PC-9 (cell line): ENCODE data around the gene DNAJC22. TPM values are rescaled to one million over a fixed set of nuclear protein-coding genes. Genes with fewer than 3 reads are reported as not detected.

Source experiments
- BruUV-seq: library from RNA; stranded (reverse); fragments of 400-500 nt; replicated peaks from 2 replicates; lab custom pipeline; 2021; lab: Mats Ljungman, UMichigan
- CTCF ChIA-PET: fragments of 300-600 bp; sonication (Branson Sonifier 250); formaldehyde crosslinking; loops from one replicate; lab custom pipeline; 2022; ENCODE audit warnings: antibody characterized with exemption; lab: Charles Lee
- POLR2A ChIA-PET: fragments of 300-600 bp; sonication (Branson Sonifier 250); formaldehyde crosslinking; loops from one replicate; lab custom pipeline; 2022; ENCODE audit warnings: antibody characterized with exemption; ENCODE audit not compliant: unreplicated experiment; lab: Charles Lee
- DNase-seq, 2 experiments: peaks; one replicate each; pipeline versions ENCODE4 v3.0.0 to v3.0.0-alpha.2; 2015 to 2022; ENCODE audit warnings: mixed read lengths in 1 of 2
- H2AFZ ChIP-seq: fragments of 200-600 bp; sonication (generic); 2 replicates; pipeline ENCODE4 v1.8.1; 2017; ENCODE audit warnings: antibody characterized with exemption
- H3F3A ChIP-seq: fragments of 200-600 bp; sonication (generic); 2 replicates; pipeline ENCODE4 v1.8.1; 2017; ENCODE audit warnings: antibody characterized with exemption, mild to moderate bottlenecking, low read depth; ENCODE audit not compliant: insufficient read depth
- H3K27ac ChIP-seq: fragments of 200-600 bp; sonication (generic); 2 replicates; pipeline ENCODE4 v1.6.1; 2016; ENCODE audit warnings: mixed run types
- H3K27me3 ChIP-seq: fragments of 200-600 bp; sonication (generic); 2 replicates; pipeline ENCODE4 v1.6.1; 2016; ENCODE audit warnings: low read depth, mixed run types; ENCODE audit not compliant: insufficient read depth
- H3K36me3 ChIP-seq: fragments of 200-600 bp; sonication (generic); 2 replicates; pipeline ENCODE4 v1.6.1; 2016; ENCODE audit warnings: low read depth, mixed run types
- H3K4me1 ChIP-seq: fragments of 200-600 bp; sonication (generic); replicated peaks from 2 replicates; pipeline ENCODE4 v1.6.1; 2016; ENCODE audit warnings: mixed run types; ENCODE audit not compliant: insufficient read depth
- H3K4me2 ChIP-seq: fragments of 200-600 bp; sonication (generic); 2 replicates; pipeline ENCODE4 v1.6.1; 2017; ENCODE audit warnings: mixed run types
- H3K4me3 ChIP-seq: fragments of 200-600 bp; sonication (generic); 2 replicates; pipeline ENCODE4 v1.6.1; 2016; ENCODE audit warnings: mixed run types
- H3K79me2 ChIP-seq: fragments of 200-600 bp; sonication (generic); 2 replicates; pipeline ENCODE4 v1.6.1; 2017; ENCODE audit warnings: low read depth, mixed run types
- H3K9me2 ChIP-seq: fragments of 200-600 bp; sonication (generic); 2 replicates; pipeline ENCODE4 v1.8.1; 2017; ENCODE audit warnings: mild to moderate bottlenecking; ENCODE audit not compliant: insufficient read depth
- H3K9me3 ChIP-seq: fragments of 200-600 bp; sonication (generic); 2 replicates; pipeline ENCODE4 v1.8.1; 2016; ENCODE audit warnings: low read depth; ENCODE audit not compliant: insufficient read depth
- H4K20me1 ChIP-seq: fragments of 200-600 bp; sonication (generic); 2 replicates; pipeline ENCODE4 v1.8.1; 2017; ENCODE audit not compliant: insufficient read depth
- EZH2 ChIP-seq: fragments of 200-600 bp; sonication (generic); IDR thresholded peaks from 2 replicates; pipeline ENCODE4 v1.8.0; 2017; ENCODE audit warnings: antibody characterized with exemption, low read depth
- intact Hi-C: fragments of 100-400 bp; cut with micrococcal nuclease; formaldehyde crosslinking; loops from one replicate; pipeline ENCODE4 v1.10.0; 2022; ENCODE audit not compliant: unreplicated experiment
- total RNA-seq: library from RNA; stranded (reverse); gene quantifications from 2 replicates; pipeline ENCODE4 v1.2.3, GENCODE V29; 2021
- TF ChIP-seq, protein P1 (sequence below): fragments of 200-600 bp; sonication (generic); conservative IDR thresholded peaks from 2 replicates; pipeline ENCODE4 v1.6.1; 2017; ENCODE audit warnings: mixed run types, antibody characterized with exemption, mild to moderate bottlenecking, moderate library complexity

Gene DNAJC22
- total RNA-seq, 1 experiment from 2014 or later: 3.7 TPM

DNA sequence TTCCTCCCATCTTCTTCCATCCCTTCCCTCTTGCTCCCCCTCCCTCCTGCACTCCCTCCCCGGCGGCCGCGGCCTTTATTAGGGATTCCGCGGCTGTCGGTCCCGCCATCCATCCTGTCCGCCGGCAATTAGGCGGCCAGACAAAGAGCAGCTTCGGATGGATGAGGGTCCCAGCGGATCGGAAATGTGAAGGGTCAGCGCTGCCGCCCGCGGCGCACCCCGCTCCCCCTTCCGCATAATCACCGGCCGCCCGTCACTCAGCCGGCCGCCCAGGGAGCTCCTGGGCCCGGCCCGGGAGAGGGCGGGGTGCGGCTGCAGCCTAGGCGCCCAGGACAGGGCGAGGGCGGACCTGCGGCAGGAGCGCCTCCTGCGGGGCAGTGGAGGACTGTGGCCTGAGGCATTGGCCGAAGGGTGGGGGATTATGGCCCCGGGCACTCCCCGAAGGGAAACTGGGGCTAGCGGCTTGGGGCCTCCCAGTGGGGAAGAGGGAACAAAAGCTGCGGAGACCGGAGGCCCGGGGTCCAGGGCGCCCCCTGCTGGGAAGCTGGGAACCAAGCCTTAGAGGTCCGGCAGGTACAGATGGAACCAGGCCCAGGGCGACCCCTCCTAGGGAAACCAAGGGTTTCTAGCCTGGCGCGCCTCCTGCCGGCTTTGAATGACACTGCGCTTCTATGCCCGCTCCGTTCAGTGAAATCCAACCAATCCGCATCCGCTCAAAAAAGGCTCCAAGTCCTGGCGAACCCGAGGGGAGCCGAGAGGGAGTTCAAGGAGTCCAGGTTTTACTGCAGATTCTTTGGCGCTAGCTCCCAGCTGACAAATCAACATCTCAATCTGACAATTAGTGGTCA, 4.4 kb upstream of the DNAJC22 start:
- H3K27ac ChIP-seq: no peak overlapping the region
- ChIA-PET CTCF (interaction anchor here (0.5 to 1.2 kb wide), 4 partner anchors 13 to 322 kb away, joined by 3 to 6 read pairs (median 4); no protein-coding TSS in a partner anchor), POLR2A (interaction anchor here (0.6 kb wide), 1 partner anchor 100 kb away, joined by 7 read pairs; no protein-coding TSS in a partner anchor)
- H4K20me1 ChIP-seq: no peaks in the 10 kb centered on the region
- no peaks in the 10 kb centered on the region for H3K9me3 ChIP-seq
- peaks cover 44% of the 10 kb centered on the region for H3K27me3 ChIP-seq
- peaks cover 19% of the 10 kb centered on the region for H3K4me1 ChIP-seq
- no peaks in the 10 kb centered on the region for H3K79me2 ChIP-seq
- no peak overlapping the region for H2AFZ ChIP-seq
- H3K4me2 ChIP-seq: peak overlapping the region; percentile 26; the same call in 1 of the 2 replicates
- BruUV-seq: no TSS peak
- intact Hi-C loops: loop anchor here (5.0 kb wide), 1 partner anchor 280 kb away; the partner anchor contains the start of gene KMT2D
- H3K9me2 ChIP-seq: no peaks in the 10 kb centered on the region
- no peak overlapping the region for H3K4me3 ChIP-seq
- no peak for TF ChIP-seq EZH2
- TF ChIP-seq, protein P1, sequence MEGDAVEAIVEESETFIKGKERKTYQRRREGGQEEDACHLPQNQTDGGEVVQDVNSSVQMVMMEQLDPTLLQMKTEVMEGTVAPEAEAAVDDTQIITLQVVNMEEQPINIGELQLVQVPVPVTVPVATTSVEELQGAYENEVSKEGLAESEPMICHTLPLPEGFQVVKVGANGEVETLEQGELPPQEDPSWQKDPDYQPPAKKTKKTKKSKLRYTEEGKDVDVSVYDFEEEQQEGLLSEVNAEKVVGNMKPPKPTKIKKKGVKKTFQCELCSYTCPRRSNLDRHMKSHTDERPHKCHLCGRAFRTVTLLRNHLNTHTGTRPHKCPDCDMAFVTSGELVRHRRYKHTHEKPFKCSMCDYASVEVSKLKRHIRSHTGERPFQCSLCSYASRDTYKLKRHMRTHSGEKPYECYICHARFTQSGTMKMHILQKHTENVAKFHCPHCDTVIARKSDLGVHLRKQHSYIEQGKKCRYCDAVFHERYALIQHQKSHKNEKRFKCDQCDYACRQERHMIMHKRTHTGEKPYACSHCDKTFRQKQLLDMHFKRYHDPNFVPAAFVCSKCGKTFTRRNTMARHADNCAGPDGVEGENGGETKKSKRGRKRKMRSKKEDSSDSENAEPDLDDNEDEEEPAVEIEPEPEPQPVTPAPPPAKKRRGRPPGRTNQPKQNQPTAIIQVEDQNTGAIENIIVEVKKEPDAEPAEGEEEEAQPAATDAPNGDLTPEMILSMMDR: peak; percentile 71
- H3K36me3 ChIP-seq: no peaks in the 10 kb centered on the region
- DNase-seq: peak in 1 of 2 experiments; percentile 74
- peaks cover 12% of the 10 kb centered on the region; the same call in 1 of the 2 replicates for H3F3A ChIP-seq

DNA sequence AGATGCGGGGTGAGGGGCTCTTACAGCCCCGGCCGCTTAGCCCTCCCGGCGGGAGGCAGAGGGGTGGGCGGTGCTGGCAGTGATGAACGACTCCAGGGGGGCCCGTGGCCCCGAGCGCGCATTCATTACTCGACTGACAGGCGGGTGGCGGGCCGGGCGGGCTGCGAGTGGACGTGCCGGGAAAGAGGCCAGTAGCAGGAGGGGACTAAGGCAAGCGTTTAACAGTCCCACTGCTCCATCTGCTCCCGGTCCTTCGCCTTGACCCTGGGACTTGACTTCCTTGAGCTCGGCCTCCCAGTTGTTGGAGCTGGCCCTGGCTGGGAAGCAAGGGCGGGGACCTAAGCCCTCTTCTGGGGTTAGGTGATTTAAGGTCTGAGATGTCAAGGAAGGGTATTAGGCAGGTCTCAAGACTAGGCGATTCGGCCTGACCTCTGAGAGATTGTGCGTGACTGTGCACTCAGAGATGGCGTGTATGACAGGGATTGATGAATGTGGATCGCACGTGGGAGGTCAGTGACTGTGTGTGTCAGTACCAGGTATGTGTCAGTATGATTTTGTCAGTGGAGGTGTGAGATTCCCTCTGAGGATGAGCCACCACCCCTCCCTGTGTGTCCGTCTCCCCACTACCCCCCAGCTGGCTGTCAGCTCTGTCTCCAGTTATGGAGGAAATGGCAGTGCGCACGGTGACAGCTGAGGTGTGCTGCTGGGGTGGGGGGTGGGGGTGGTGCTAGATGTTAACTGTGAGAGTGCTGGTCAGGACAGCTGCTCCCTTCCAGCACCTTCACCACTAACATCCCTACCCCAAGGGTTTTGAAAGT, 3.6 kb upstream of the DNAJC22 start:
- no peak overlapping the region for H2AFZ ChIP-seq
- CTCF ChIA-PET: interaction anchor here (0.6 to 1.2 kb wide), 3 partner anchors 12 to 77 kb away, joined by 3 to 6 read pairs (median 4); no protein-coding TSS in a partner anchor
- H3K9me2 ChIP-seq: no peaks in the 10 kb centered on the region
- peaks cover 12% of the 10 kb centered on the region; the same call in 1 of the 2 replicates for H3F3A ChIP-seq
- no peak overlapping the region for H3K4me3 ChIP-seq
- H3K79me2 ChIP-seq: no peaks in the 10 kb centered on the region
- peaks cover 26% of the 10 kb centered on the region for H3K4me1 ChIP-seq
- H3K27me3 ChIP-seq: peaks cover 45% of the 10 kb centered on the region
- H3K4me2 ChIP-seq: peak overlapping the region; percentile 26; the same call in 1 of the 2 replicates
- no peaks in the 10 kb centered on the region for H3K36me3 ChIP-seq
- POLR2A ChIA-PET: interaction anchor here (0.6 kb wide), 1 partner anchor 100 kb away, joined by 7 read pairs; no protein-coding TSS in a partner anchor
- H4K20me1 ChIP-seq: no peaks in the 10 kb centered on the region
- intact Hi-C loops: loop anchor here (5.0 kb wide), 1 partner anchor 281 kb away; the partner anchor contains the start of gene KMT2D
- no peak for DNase-seq
- H3K9me3 ChIP-seq: no peaks in the 10 kb centered on the region
- H3K27ac ChIP-seq: no peak overlapping the region
- BruUV-seq: no TSS peak
- no peak for TF ChIP-seq EZH2
- TF ChIP-seq, protein P1: no peak
